ENCODE measurements around the gene MKNK2. TPM values are rescaled to one million over a fixed set of nuclear protein-coding genes. Genes with fewer than 3 reads are reported as not detected.
A peak's percentile ranks its signal among the peaks of the same experiment; 100 is the strongest.

MKNK2 gene
- total RNA-seq, 3 donors from 2014 or later = 94.7 to 170 (median 97.0) TPM

GRCh38 chr19:2072757-2073551 lies 21.9 kb upstream of the MKNK2 start:
- peaks cover 7% of the 10 kb centered on the region for H3K36me3 ChIP-seq
- H3K27me3 ChIP-seq = no peaks in the 10 kb centered on the region
- H3K9me3 ChIP-seq = no peaks in the 10 kb centered on the region
- no peaks in the 10 kb centered on the region for H3K4me1 ChIP-seq
- no peak for TF ChIP-seq CTCF (IDR thresholded peaks at IDR 0.05)
- no peak for TF ChIP-seq POLR2AphosphoS5 (IDR thresholded peaks at IDR 0.05)
- TF ChIP-seq POLR2A (IDR thresholded peaks at IDR 0.05) = no peak
- H3K27ac ChIP-seq = no peak overlapping the region
- DNase-seq (ENCODE audit: low spot score in 2 of 2) = no peak
- H3K4me3 ChIP-seq = no peak overlapping the region
- intact Hi-C loops (cut with DNase I; ENCODE audit: low total_unique reads) = no loop called here

GRCh38 chr19:2070986-2071673 lies 20.1 kb upstream of the MKNK2 start:
- Histone ChIP-seq H3K36me3 (no peaks in the 10 kb centered on the region), H3K27ac (no peak overlapping the region), H3K27me3 (no peaks in the 10 kb centered on the region), H3K9me3 (no peaks in the 10 kb centered on the region), H3K4me3 (no peak overlapping the region), H3K4me1 (no peaks in the 10 kb centered on the region)
- intact Hi-C loops (cut with DNase I; ENCODE audit: low total_unique reads) = no loop called here
- TF ChIP-seq POLR2AphosphoS5 (IDR thresholded peaks at IDR 0.05) = no peak
- no peak for TF ChIP-seq POLR2A (IDR thresholded peaks at IDR 0.05)
- TF ChIP-seq CTCF (IDR thresholded peaks at IDR 0.05) = no peak
- no peak for DNase-seq (ENCODE audit: low spot score in 2 of 2)

- H3K4me1 ChIP-seq = no peaks in the 10 kb centered on the region
- no peak for DNase-seq (ENCODE audit: low spot score in 2 of 2)
- H3K27ac ChIP-seq = no peak overlapping the region
- H3K36me3 ChIP-seq = no peaks in the 10 kb centered on the region
- no peaks in the 10 kb centered on the region for H3K27me3 ChIP-seq
- no peaks in the 10 kb centered on the region for H3K9me3 ChIP-seq
- no peak for TF ChIP-seq POLR2A (IDR thresholded peaks at IDR 0.05)
- TF ChIP-seq CTCF (IDR thresholded peaks at IDR 0.05) = no peak
- TF ChIP-seq POLR2AphosphoS5 (IDR thresholded peaks at IDR 0.05) = no peak
- H3K4me3 ChIP-seq = no peak overlapping the region
- intact Hi-C loops (cut with DNase I; ENCODE audit: low total_unique reads) = no loop called here
Observed at GRCh38 chr19:2070436-2070827, 19.4 kb upstream of the MKNK2 start.

GRCh38 chr19:2064788-2065524 lies 13.9 kb upstream of the MKNK2 start:
- TF ChIP-seq CTCF (IDR thresholded peaks at IDR 0.05) = peak in 2 of 3 donors; percentile 23 to 30
- peak in 1 of 3 donors; percentile 21 for TF ChIP-seq POLR2AphosphoS5 (IDR thresholded peaks at IDR 0.05)
- no peak for TF ChIP-seq POLR2A (IDR thresholded peaks at IDR 0.05)
- DNase-seq (ENCODE audit: low spot score in 2 of 2) = peak in 1 of 2 donors; percentile 59
- Histone ChIP-seq H3K27ac (peak overlapping the region; percentile 83 to 89), H3K4me3 (peak overlapping the region in 2 of 3 donors; percentile 30 to 44), H3K4me1 (peaks cover 15 to 17% of the 10 kb centered on the region in 2 donors), H3K36me3 (no peaks in the 10 kb centered on the region), H3K27me3 (no peaks in the 10 kb centered on the region), H3K9me3 (no peaks in the 10 kb centered on the region)
- intact Hi-C loops (cut with DNase I; ENCODE audit: low total_unique reads) = loop anchor here (5.0 to 10.0 kb wide), 2 partner anchors 48 to 130 kb away; partner anchors contain the start of gene BTBD2

Data from breast epithelium (tissue), 4 donors.